ENCODE measurements around the gene ZC3H6.

- TF ChIP-seq CTCF (IDR thresholded peaks at IDR 0.05; ENCODE audit: insufficient read depth, low read depth, low read length) (no peak), EZH2 (IDR thresholded peaks at IDR 0.05; ENCODE audit: insufficient read depth, low read length) (no peak)
Measured at GRCh38 chr2:112301171-112301584, 25.8 kb downstream of the ZC3H6 start.
